Measurements from ENCODE around the gene CA10.
A peak's percentile ranks its signal among the peaks of the same experiment; 100 is the strongest.

The CA10 gene

DNA sequence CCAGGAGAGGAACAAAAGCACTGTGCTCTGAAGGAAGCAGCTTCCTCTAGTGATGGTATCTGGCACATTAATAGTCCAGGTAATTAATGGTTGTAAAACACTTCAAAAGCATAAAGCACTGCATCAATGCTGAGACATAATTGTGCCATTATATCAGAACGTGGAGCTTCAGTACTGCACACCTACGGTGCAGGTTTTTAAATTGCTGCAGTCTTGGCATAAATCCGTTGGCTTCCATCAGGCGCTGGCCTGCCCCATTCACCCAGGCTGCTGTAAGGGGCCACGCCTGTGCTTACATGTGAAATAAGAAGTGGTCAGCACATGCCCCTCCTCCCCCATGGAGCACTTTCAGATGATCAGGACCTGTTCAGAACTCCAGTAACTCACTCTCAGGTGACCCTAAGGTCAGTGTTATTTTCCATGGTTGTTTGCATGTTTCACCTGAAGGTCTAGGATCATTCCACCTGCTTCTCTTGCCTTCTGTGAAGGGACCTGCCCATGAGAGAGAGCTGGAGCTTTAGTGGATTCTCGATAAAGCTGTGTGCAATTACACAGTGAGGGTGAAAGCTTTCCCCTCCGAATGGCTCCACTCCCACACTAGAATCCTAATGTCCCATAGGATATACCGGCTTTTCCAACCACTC is 345.3 kb downstream of the CA10 start:
- no peak for DNase-seq

DNA sequence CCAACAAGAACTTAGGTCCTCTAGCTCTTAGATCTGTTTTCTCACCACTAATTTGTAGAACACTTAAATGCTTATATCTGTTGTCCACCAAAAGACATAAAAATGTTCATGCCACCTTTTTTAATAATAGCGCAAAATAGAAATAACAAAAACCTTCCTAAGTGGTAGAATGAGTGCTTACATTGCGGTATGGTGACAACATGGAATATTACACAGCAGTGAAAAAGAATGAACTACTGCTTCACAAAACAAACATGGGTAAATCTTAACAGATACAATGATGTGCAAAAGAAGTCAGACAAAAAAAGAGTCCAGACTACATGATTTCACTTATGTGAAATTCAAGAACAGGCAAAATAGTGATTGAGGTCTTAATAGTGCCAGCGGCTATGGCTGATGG is 351.1 kb downstream of the CA10 start:
- DNase-seq = no peak

DNA sequence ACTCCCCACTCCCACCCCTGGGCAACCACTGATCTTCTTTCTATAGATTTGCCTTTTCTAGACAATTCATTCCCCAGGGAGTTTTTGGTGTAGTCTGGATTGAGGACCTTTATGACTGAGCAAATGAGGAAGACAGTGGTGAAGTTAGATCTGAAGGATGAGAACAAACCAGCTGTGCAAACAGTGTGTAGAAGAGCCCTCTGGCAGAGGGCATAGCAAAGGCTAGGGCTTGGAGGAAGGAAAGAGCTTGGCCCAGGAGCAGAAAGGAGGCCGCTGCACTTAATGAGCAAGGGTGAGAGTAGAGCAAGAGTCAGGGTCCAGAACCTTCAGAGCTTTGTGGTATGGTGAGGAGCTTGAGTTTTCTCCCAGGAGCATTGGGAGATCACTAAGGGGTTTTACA is 352.7 kb downstream of the CA10 start:
- DNase-seq = no peak

DNA sequence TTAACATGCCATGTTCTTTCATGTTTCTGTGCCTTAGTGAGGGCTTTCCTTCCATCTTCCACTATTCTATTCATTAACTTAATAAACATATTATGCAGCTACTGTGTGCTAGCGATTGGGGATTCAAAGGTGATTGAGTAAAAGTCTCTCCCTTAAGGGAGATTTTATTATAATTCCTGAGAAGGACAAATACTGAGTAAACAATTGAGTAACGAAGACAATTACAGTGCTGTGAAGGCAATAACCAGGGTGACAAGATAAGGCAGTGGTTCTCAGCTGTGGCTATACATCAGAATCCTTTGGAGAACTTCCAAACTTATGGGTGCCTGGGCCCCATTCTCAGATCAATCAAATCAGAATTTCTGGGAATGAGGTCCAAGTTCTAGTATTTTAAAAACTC is 353.3 kb downstream of the CA10 start:
- no peak for DNase-seq

DNA sequence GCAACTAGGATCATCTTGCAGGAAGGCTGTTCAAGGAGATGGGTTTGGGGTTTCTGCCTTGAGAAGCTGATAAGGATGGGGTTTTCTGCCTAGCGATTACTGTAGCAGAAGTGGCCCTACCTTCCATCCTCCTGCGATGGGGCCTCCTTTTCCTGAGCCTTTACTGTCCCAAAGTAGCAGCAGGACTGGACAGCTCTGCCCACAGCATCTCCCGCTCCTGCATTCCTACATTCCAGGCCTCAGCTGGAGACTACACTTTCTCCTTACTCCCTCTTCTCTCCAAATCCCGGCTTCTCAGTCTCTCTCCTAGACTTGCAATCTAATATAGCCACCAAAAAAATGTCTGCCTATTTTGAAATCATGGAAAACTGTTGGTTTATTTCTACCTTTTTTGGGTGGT is 355.4 kb downstream of the CA10 start:
- DNase-seq = no peak

DNA sequence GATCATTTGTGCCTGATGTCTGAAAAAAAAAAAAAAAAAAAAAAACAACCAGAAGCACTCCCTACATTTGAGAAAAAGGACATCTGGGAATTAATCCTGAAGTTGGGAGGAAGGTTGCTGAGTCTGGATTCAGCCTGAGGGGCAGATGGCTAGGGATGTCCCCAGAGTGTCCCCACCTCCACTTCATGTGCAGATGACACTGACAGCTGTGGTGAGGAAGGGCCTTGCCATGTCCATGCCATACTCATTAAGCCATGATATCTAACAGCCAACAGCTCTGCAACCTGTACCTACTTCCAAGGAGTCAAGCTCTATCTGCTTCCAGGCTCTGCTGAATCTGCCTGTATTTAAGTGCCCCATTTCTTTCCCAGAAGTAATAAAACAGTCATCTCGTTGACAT is 356.0 kb downstream of the CA10 start:
- DNase-seq = no peak

DNA sequence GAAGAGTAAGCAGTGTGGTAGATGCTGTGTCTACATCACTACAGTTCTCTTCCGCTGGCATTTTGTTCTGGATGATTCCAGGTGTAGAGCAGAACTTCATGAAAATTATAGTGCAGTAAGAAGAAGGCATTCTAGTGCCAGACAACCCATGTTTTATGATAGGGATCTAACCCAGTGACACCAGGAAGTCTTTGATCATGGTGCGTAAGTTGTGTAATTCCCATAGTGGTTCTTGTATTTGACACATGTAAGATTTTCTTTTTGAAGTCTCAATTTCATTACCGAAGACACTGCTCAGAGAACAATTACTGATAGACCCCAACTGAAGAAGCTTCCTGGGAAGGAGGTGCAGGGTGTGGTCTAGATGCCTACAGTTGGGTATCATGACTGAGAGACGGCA is 356.9 kb downstream of the CA10 start:
- DNase-seq = no peak

DNA sequence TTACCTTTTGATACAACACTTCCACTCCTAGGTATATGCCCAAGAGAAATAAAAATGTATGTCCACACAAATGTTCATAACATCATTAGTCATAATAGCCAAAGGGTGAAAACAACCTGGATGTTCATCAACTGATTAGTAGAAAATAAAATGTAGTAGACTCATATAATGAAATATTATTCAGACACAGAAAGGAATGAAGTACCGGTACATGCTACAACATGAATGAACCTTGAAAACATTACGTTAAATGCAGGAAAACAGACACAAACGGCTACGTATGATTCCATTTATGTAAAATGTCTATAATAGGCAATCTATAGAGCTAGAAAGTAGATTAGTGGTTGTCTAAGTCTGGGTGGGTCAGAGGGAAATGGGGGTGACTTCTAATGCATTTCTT is 358.5 kb downstream of the CA10 start:
- DNase-seq = no peak

DNA sequence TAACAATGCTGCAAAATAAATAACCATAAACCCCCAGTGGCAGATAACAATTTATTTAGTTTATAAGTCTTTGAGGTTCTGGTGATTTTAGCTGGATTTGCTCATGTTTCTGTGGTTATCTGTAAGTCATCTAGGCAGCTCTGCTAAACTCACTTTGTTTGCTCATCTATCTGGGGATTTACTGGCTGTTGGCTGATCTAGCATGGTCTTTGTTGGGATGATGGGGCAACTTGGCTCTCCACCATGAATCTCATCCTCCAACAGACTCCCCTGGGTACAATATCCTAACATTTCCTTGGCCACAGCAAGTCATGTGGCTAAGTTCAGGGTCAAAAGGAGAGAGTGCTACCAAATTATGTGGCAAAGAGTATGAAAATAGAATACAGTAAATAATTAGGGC is 359.3 kb downstream of the CA10 start:
- DNase-seq = no peak

DNA sequence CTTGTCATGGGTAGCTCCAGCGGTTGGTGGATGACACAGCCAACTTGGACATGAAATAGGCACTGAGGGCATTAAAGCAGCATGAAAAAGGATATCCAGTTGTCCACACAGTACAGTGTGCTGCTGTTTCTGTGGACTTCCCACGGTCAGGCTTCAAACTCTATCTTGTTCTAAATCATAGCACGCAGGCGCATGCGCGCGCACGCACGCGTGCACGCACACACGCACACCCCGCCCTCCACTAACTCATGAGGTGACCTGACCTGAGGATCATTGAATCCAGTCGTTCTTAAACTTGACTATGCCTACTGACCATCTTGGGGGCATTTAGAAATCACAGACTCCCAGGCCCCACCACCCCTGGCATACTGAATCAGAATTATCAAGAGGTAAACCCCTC is 361.4 kb downstream of the CA10 start:
- no peak for DNase-seq

DNA sequence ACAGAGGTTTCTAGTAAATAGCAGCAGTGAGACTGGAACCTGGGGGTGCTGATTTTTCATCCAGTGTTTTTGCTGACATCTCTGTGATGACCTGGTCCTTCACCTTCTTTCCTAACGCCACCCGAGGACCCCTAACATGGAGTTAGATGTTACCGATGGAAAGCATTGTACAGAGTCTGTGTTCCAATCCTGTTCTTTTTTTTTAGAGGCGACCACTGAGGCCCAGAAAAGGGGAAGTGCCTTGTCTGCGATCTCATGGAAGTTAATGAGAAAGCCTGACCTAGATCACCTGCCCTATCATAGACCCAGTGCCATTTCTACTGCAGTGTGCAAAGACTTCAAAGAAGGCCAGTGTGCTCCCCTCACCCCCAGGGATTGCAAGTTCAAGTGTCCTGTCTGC is 362.5 kb downstream of the CA10 start:
- DNase-seq = no peak

DNA sequence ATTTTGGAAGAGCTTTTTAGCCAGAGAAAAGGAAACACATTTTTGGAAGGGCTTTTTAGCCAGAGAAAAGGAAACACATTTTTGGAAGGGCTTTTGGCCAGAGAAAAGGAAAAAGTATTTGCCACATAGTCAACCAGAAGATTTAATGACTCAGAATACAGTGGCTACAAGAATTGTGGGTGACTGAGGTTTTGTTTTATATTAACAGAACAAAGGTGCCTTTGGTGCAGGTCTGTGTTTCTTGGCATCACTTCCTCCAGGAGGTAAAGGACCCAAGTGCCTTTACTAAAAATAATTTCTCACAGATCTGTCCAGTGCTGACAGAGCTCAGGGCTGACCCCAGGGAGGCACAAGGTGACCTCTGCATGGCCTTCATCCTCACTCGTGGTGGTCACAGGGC is 363.1 kb downstream of the CA10 start:
- no peak for DNase-seq

DNA sequence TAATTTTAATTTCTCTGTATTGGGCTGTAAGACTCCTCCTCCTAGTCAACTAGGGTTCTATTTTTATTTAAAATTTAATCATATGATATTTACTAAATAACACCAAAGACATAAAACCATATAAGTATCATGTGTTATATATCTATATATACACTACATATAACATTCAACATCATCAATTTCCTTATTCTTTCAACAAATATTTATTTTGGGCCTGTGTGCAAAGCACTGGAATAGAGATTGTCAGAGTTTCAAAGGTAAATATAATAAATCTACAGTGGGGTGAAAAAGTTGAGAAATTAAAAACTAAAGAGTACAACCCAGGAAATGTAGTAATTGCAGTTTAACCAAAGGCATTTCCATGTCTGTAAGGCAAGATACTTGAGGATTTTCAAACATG is 364.0 kb downstream of the CA10 start:
- DNase-seq = no peak

DNA sequence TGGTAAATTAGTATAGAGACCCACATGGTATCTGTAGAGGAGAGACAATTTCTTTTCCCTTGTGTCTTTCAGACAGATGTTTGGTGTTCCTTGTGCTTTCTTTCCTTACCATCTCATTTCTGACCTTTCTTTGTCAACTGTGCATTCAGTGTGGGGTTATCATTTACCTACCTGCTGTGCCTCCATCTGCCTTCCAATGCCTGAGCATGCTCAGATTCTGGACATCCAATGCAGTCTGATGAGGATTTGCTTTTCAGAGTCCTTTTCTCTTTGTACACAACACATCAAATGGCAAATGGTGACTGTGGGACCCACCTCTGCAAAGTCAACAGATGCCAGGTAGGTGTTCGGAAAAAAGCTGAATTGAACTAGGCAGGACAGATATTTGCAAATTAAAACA is 364.8 kb downstream of the CA10 start:
- DNase-seq = no peak

DNA sequence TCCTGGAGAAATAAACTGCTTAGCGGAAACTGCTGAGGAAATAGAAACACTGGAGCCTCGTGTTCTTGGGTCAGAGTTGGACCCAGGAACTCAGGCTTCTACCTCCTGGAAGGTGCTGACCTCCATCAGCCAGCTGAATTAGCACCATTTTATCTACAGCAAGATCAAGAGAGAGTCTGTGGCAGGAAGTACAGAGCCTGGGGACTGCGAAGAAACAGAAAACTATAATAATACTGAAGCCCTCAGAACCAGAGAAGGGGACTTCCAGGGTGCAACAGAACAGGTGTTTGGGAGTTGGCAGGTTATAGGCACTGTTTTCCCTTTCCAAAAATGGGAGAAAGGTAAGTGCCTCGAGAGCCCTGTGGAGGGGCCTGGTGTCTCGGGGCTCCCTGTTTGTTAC is 379.7 kb downstream of the CA10 start:
- no peak for DNase-seq

DNA sequence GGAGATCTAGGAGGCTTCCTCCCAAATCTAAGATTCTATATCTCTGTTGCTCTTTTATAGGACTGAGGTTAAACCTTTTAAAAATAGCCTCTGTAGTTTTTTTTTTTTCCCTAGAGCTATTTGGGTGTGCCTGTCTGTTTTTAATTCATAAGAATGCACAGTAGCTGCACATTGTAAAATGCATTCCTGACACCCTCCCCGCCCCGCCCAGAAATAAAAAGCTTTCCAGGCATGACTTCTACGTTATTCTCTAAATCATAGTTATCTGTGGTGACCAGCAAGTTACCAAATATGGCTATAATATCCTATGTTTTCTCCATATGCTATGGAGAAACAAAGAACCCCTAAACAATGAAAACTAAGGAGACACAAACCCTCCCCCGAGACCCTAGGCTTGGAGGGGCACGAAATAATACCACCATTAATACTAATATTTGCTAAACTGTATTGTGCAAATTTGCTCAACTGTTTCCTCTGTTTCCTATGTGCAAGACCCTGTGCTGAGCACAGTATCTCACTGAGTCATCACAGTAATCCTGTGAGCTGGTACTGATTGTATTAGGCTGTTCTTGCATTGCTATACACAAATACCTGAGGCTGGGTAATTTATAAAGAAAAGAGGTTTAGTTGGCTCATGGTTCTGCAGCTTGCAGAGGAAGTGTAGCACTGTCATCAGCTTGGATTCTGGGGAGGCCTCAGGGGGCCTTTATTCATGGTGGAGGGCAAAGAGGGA is 388.3 kb downstream of the CA10 start:
- DNase-seq = no peak

DNA sequence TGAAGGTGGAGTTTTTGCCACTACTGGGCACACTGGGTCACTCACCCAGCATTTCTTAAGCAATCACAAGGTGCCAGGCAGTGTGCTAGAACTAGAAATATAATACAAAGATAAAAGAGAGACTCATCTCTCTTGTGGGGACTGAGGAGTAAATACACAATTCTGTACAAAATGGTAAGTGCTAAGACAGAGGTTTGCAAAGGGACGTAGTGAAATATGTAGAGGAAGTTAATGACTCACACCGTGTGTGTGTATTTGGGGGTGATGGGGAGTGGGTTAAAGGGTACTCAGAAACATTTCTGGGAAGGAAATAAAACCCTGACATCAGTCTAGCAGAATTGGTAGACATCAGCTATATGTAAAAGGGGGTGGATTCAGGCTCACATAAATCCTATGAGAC is 389.3 kb downstream of the CA10 start:
- no peak for DNase-seq

DNA sequence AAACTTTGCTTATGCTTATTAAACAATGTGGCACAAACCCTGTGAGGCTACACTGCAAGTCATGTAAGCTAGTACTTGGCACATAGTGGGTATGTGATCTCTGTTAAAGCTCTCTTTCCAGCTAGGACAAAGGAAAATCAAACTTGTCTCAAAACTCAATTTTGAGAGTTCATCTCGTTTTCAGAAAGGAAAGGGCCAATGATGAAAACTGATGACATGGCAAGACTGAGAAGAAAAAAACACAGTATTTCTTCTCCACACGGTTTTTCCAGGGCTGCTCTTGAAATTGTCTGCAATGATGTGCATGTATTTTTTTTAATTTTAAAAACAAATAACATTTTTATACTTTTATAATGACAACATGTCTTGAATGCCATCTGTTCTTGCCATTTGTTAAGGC is 389.8 kb downstream of the CA10 start:
- DNase-seq = no peak

DNA sequence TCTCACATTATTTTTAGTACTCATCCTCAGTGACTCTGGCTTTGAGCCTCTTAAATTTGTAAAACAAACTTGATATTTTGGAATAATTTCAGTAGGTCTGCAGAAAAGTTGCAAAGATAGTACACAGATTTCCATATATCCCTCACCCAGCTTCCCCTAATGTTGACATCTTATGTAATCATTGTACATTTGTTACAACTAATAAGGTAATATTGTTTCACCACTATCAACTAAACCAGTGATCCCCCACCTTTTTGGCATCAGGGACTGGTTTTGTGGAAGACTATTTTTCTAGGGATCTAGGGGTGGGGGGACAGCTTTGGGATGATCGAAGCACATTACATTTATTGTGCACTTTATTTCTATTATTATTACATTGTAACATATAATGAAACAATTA is 391.2 kb downstream of the CA10 start:
- DNase-seq = no peak

DNA sequence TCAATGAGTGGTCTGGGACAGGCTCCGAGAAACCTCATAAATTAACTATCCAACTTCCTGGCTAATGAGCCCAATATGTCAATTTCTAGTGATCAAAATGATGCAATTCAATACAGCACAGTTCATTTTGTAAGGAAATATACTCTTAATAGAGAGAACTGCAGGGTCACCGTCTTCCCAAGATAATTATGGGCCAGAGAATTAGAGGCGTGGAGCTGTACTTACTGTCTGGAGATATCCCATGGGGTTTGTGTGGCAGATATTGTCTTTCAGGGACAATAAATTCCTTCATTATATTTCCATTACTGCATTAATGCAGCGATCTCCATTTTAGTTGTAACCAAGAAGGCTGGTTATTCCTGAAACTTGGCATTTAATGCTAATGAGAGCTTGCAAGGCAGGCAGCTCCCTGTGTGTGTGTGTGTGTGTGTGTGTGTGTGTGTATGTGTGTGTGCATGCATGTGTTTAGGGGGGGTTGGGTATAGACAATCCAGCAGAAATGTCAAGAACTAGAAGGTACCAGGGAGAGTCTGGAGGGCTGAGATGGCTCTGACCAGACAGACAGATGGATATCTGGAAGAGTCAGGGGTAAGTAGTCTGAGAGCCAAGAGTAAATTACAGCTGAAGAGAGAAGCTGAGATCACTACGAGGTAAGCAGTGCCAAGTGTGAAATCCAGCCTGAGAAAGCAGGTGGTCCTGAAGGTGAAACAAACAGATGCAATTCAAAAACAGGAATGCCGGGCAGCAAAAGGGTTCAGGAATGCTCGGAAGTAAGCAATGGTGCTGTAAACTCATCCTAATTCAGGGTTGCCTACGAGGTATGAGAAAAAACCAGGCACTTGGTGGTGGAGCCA is 393.0 kb downstream of the CA10 start:
- DNase-seq = no peak

DNA sequence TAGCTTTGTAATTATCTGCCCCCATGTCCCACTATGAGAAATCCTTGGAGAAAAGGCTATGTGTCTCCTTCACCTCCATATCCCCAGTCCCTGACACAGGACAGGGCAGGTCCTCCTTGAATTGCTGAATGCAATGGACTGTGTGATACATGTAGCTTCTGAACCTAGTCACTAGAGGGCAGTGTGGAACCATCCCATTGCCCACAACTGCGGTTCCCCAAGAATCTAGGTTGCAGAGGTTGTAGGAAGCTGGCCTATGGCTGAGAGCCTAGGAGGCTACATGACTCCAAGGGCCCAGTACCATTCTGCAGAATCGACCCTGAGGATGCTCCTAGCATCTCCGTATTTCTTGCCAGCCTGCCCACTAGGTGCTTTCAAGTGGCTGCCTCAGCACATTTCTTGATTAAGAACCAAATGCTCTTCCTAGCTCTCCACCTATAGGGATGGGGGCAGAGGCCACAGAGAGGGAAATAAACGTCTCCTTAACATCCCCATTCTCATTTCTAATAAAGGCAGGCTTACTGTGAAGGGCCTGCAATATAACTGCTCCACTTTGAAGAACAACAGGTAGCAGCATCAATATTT is 394.0 kb downstream of the CA10 start:
- peak; percentile 4 for DNase-seq

DNA sequence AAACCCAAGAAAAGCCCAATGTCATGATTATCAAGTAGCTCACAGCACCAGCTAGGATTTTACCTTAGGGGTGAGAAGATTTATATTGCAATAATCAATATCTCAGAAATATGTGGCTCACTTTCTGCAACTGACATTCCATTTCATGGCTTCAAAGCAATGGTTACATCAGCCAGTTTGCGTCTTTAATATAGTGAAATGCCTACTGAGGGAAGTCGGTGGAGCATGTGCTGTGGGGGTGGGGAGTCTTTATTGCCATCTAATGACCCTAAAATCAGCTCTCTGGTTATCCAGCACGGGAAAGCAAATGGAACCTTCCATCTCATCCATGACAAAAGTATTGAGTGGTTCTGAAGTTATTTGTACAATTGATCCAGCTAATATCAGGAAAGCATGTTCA is 395.5 kb downstream of the CA10 start:
- DNase-seq = no peak

DNA sequence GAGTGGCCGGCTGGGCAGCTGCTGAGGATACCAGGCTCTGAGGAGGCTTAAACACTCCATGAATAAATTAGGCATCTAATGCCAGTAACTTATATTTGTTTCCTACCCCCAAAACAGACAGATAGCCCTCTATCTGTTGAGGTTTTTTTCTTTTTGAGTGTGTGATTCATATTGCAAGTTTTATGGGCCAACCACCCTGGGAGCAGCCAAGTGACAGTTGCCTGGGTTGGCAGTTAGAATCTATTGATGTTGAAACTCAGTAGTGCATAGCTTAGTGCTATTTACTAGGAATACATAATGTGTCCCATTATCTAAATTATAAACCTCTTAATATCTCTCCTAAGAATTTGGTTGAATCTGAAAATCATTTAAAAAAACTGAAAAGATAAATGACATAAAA is 397.4 kb downstream of the CA10 start:
- DNase-seq = no peak

DNA sequence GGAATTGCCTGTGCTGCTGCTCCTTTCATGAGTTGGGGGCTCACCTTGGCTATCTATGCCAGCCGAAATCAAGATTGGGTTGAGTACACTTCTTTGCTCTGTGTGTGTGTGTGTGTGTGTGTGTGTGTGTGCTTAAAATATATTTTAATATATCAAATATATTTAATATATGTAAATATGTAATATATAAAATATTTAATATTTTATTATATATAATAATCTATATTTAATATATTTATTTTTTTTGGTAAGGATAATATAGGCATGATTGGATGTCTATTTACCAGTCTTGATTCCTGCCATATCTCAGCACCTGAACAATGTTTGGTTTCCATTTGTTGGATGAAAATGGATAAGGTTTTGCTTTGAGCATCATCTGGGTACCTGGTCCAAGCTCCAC is 399.3 kb downstream of the CA10 start:
- no peak for DNase-seq

All from activated effector memory CD4-positive, alpha-beta T cell treated with Interleukin-2 at 50 U/mL for 16 hours (primary cell).